HG03469 (cell line): ENCODE results near the gene KRT73.

Source experiments
- ATAC-seq: cut with Tn5 transposase; IDR thresholded peaks from one replicate; pipeline ENCODE4 v1.9.1; 2021; ENCODE audit warnings: mild to moderate bottlenecking, moderate library complexity, moderate number of reproducible peaks; ENCODE audit not compliant: unreplicated experiment

KRT73 gene

DNA sequence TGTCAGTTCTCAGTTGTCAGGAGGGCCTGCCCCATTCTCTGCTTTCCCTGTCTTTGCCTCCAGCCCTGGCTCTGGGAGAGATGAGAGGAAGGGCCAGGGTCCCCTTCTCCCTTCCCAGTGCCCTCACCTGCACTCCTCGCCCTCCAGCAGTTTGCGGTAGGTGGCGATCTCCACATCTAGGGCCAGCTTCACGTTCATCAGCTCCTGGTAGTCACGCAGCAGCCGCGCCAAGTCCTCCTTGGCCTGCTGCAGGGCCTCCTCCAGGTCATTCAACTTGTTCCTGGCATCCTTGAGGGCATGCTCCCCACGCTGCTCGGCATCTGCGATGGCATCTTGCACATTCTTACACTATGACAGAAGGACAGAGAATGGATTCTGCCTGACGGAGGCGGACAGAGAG, 28.3 kb upstream of the KRT73 start:
- ATAC-seq: no peak

DNA sequence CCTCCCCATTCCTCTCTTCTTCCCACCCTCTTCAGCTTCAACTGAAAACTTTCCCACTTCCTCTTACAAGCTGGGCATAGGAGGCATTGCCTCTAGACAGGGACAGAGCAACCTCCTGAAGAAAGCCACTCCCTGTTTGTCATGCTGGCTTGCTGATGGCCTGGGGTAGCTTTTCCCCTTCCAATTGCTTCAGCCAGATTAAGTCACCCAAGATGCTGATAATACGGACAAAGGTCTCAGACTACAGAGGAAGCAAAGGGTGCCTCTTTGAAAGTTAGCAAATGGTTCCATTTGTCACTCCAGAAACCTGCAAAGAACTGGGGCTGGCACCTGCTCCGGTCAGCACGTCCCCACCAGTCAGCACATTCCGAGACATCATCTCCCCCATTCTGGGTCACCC, 27.6 kb upstream of the KRT73 start:
- no peak for ATAC-seq

DNA sequence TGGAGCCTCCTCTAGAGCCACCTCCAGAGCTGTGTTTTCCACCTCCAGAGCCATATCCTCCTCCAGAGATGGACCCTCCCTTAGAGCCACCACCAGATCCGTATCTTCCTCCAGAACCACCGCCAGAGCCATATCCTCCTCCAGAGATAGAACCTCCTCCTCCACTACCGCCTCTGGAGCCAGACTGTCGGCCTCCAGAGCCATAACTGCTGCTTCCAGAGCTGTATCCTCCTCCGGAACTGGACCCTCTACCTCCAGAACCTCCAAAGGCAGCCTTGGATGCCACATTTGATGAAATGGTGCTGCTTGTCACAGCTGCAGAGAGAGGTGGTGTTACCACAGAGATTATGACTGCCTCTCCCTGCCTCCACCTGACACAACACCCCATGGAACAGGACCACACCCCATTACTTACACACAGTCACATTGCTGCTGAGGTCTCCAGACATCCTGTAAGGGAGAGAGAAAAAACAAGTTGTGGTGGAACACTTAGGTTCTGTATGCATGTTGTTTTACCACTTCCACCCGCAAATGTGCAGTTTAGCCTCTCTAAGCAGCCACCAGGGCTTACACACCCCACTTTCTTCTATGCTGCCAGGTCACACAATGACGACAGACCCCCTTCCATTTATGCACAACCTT, 26.9 kb upstream of the KRT73 start:
- ATAC-seq: no peak

DNA sequence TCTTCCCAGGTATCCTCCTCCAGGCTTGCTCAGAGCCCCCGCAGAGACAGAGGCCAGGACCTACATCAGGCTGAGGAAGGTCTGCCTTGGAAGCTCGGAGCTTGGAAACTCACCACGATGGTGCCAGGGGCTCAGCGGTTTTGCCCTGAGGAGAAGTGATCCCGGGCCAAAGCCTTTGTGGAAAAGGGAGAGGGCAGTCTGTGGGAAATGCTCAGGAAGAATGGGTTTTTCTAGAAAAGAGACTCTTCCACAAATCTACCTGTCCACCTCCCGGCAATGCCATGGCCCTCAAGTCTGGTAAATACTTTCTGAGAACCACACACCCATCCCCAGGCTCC, 25.7 kb upstream of the KRT73 start:
- no peak for ATAC-seq

DNA sequence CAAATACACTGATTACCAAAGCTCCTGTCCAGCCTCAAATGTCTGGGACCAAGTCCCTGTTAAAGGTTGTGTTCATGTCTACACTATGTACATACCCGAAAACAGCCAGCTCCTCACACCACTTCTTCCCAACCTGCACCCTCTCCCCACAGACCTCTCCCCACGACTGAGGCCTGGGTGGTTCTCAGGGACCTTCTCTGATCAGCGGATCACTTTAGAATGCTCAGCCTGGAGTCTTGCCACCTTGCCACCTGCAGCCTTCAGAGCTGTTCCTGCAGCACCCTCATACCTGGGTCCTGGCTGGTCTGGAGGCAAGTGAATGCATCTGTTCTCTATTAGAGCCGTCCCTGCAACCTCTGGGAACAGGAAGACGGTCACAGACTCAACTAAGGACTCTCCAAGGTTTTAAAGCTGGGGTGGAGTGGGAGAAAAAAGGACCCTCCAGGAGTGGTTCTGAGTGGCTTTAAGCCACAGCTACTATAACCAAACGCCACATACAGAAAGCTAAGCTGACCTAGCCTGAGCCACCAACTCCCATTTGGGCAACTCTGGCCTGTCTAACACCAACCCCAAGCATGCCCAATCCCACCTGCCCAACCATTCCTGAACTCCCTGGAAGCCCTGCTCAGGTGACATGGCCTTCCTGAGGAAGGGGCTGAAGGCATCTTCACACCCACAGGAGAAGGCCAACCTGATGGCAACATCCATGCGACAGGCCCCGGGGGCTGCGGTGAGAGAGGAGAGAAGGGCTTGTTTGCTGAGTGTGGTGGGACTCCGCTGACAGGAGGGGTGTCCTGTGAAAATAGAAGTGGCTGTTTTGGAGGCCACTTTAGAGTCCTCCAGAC, 25.1 kb upstream of the KRT73 start:
- ATAC-seq: no peak

DNA sequence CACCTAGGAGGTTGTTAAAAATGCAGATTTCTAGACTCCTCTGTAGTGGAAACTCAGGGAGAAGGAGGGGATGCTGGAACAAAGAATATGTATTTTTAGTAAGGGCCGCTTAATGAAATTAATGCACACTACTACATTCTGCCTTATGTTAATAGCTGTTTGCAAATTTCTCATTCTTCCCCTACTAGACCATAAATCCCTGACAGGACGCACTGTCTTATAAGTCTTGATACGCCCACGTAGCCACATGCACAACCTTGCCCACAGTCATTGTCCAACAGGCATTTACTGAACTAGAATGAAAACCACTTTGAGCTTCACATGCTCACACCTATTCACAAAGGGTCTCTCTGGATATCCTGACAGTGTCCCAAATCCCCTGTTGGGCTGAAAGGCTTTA, 23.1 kb upstream of the KRT73 start:
- ATAC-seq: no peak

DNA sequence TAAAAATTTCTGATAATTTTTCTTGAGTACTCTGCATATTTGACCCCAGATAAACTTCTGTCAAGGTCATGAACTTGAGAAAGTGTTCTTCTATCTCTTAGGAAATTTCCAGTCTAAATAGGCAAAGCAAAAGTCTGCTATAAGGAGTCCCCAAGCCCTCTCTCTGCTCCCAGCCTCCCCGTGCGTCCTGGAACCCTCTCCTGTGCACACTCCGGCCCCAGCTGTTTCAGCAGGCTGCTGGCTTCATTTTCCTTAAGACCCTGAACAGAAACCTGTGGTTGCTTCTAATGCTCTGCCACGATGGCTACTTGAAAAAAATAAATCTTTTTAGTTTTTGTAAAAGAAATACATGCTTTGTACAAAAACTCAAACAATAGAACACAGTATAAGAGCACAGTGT, 18.9 kb upstream of the KRT73 start:
- ATAC-seq: no peak

DNA sequence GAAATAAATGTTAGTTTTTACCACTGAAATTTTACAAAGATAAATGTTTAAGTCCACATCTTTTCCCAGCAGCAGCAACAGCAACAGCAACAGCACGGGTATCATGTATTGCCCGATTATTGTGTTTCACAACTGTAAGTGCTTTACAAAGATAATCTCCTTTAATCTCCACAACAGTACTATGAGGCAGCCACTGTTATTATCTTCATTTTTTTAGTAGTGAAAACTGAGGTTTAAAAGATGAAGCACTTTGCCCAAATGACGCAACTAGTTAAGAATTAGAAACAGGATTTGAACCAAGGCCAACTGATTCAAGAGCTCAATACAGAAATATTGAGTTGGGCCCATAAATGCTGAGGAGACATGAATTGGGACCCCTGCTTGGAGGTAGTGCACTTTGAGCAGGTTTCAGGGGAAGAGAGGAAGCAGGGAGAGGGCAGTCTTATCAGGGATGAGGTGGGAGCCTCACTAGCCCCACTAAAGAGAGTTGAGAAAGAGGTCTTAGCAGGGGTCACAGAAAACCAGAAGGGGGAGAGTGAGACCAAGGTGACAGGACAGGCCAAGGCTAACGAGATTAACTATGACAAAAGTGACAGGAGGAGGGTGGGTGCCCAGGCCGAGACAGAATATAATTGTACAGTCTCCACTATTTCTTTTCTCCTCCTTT, 18.4 kb upstream of the KRT73 start:
- no peak for ATAC-seq

DNA sequence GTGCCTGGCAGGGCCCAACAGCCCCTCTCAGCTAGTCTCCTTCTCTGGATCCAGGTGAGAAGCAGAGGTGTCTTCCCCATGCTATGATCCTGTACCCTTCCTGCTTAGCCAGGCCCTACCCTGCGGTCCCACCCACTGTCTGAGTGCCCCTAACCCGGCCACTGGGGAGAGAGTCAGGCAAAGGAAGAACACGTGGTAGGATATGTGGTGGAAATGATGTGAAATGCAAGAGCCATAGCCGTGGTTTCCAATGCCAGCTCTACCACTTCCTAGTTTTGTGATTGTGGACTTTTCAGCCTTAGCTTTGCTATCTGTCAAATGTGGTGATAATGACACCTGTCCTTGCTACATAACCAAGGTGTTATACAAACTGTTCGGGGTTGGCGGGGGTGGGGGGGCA, 17.8 kb upstream of the KRT73 start:
- no peak for ATAC-seq

DNA sequence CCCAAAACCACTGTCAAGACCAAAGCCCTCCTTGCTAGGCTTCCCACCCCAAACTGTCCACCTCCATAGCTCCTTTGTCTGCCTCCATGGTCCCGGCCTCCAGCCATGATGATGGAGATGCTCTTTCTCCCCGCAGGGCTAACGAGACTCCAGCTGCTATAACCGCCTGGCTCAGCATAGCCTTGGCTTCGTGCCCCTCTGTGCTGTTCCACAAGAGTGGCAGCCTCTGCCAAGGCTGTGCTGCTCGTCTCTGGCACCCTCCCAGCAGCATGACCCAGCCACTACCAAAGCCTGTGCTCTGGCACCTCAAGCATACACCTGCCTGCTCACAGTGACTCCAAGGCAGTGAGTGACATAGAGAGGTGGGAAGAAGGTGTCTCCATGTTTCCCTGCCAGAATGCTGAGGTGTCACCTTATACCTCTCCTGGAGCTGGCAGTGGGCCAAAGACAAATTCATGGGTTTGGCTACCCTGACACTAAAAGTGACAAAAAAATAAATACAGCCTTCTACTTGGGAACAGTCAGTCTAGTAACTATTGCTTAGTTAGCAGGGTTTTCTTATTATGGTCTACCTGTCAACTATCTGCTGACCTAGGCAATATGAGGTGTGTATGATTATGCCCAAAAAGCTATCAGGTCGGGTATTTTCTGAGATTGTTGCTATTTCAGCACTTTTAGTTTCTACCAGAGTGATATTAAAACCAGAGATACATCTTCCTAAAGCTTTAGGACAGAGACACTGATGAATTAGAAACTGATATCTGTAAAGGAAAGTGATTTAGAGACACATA, 16.1 kb upstream of the KRT73 start:
- ATAC-seq: no peak

DNA sequence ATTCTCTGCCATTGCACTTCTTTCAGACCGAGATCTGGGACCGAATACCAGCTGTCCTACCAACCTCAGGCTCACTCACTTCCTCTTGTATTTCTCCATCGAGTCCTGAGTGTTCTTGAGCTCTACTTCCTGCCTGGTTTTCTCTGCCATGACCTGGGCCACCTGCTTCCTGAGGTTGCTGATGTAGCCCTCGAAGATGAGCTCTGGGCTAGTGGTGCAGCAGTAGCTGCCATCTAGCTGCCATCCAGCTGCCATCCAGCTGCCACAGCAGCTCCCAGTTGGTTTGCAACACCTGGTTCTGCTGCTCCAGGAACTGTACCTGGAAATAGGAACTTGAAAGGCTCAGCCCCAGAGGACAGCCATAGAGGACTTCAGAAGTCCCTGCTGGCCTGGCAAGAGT, 15.0 kb upstream of the KRT73 start:
- ATAC-seq: no peak

DNA sequence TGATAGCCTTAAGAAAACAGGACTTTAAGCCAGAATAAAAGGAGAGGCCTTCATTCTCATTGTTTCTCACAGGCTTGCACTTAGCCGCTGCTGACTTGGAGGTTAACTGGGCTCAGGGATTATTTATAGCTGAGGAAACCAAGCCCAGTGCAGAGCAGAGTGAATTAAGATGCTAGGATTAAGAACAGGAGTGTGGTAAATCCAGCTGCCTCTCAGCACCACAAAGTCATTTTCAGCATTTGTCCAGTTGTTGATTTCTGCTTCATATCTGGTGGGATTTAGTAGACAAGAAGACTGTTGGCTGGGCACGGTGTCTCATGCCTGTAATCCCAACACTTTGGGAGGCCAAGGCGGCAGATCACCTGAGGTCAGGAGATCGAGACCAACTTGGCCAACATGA, 14.3 kb upstream of the KRT73 start:
- no peak for ATAC-seq

DNA sequence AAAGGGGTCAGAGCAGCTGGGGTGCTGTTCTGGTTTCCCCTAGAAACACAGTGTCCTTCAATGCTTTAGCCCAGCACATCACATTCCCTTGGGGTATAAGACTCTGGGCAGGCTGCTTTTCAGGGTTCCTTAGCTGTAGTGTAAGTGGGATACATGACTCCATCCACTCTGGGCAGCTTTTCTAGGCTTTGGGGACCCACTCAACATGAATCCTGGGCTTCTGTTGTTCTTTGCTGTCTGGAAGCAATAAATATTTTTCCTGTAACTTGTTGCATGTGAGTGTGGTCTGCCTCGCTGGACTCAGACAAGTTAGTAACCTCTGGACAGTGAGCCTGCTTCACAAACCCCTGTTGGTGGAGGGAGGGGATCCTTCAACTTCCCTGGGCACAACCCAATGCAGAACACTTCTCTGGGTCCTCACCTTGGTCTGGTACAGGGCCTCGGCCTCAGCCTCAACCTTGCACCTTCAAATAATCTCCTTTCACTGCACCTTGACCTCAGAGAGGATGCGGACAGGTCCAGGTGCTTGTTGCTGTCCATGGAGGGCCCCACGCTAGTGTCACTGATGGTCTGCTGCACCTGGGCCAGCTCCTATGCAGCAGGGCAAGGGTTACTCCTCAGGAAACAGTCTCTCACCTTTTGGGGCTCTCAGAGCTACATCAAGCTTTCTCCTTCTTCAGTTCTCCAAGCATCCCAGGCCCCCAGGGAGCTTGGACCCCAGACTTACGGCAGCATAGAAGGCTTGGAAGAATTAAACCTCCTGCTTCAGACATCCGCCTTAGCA, 13.5 kb upstream of the KRT73 start:
- ATAC-seq: no peak

DNA sequence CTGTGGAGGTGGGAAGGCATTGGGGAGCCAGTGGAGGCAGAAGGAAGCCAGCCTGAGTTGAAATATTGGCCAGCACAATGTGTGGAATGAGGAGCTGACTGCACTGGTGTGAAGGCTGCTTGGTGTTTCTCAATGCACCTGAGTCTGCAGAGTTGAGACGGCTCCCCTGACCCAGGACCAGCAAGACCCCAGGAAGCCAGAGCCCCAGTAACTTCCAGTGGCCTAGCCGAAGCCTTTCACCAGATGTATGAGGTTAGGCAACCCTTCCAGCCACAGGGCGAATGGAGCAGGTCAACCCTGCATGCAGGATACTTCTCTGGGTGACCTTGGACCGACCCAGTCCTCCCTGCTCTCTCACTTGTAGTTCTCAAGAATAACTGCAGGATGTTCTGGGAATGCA, 12.9 kb upstream of the KRT73 start:
- ATAC-seq: no peak

DNA sequence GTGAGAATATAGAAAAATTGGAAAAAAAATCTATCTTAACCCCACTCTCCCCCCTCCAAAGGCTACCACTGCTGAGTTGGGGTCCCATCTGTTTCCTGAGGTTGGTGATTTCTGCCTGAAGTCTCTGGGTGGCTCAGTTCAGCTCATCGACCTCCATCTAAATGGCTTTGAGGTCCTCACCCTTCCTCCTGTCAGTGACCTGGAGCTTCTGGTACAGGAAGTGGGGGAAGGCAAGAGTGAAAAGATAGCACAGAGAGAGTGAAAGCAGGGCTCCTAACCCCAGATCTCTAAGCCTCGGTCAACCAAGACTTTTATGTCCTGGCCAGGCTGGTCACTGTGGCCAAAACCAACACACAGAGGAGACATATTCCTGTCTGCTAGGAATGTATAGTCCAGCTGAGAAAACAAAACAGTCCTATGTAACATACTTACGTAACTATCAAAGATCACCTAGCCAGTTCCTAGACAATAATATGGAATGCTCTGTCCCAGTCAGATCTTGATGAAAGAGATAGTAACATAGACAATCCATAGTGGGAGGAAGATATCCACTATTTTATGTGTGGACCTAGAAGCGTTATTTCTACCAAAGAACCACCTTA, 12.3 kb upstream of the KRT73 start:
- ATAC-seq: no peak

DNA sequence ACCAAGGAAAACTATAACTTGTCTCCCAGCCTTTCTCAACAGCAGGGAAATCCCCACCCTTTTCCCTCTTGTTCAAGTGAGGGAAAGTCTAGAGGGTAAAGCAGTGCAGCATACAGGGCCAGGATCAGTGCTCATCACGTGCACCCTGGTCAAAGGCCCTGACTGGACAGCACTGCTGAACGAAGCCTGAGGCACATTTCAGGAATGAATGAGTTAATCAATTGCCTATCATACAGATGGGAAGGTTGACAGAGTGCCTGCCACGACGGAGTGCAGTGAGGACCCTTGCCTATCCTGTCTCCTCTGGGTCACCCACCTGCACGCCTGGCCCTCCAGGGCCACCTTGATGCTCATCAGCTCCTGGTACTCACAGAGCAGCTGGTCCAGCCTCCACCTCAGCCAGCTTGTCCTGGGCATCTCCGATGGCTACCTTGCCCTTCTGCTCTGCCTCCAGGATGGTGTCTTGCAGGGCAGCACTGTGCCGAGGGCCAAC, 11.7 kb upstream of the KRT73 start:
- ATAC-seq: no peak

DNA sequence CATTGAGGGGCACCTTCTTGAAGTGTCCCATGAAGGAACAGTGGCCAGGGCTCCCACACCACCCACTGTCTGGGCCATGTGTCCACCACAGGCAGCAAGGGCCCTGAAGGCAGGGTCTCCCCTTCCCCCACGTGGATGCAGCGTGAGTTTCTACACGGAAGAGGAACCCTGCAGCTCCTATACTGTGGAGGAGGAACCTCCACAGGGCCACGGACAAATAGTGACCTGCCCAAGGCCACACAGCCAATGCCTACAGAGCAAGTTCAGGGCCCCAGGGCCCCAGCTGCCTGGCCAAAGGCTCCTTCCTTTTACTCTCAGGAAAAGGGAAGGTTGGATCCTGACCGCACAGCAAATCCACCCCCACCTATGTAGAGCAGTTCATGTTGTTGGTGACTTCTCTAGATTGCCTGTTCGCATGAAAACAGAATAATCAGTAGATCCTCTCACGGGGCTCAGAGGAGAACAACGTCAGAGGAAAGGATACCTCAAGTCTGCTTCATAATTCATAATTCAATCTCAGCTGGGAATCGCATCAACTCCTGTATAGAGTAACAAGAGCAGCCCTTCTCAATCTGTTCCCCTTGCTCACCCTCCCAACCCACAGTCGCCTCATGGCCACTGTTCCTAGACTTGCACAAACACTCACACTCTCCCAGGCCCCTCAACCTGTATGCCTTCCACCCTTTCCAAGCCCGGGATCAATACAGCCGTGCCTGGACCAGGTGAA, 11.1 kb upstream of the KRT73 start:
- ATAC-seq: no peak

DNA sequence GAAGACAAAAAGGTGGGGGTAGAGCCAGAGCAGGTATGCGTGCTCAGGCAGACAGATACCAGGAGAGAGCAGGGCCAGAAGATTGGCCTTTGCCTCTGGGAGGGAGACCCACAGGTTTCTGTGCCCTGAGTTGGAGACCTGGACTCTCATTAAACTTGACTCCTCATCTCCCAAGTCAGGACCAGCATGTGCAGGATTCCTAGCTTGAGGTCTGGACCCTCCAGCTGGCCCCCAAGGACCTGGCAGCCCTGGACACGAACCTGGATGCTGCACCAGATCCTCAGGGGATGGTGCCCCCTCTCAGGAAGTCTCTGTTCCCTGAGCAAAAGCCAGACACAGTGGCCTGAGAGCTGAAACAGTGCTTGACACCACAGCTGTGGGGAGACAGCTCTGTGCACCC, 10.5 kb upstream of the KRT73 start:
- no peak for ATAC-seq

DNA sequence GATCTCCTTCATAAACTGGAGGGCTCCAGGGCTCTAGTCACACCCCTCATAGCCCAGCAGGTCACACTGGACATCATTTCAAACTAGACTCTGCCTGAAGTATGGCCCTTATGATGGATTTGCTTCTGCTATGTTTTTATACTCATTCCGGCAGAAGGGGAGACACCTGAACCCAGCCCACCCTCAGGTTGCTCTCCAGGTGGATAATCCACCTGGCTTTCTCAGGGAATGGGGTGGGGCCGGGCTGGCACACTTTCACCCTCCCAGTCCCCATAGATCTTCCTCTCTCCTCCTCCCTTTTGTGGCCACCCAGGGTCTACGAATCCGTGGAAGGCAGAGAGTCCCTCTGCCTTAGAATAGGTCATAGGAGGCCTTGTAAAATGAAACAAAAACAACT, 9.8 kb upstream of the KRT73 start:
- ATAC-seq: no peak
